HL-60 (cell line): ENCODE measurements around the gene CLSTN2.

Source experiments
- DNase-seq, 2 experiments: peaks; one replicate each; pipeline ENCODE4 v3.0.0-alpha.2; 2010 to 2020; ENCODE audit warnings: low read depth in 1 of 2, low spot score in 1 of 2
- H3K27ac ChIP-seq: fragments of 250-450 bp; sonication (Bioruptor Pico); replicated peaks from 2 replicates; pipeline ENCODE4 v1.5.1; 2020; ENCODE audit warnings: mild to moderate bottlenecking, moderate library complexity
- H3K27me3 ChIP-seq: fragments of 250-450 bp; sonication (Bioruptor Pico); 2 replicates; pipeline ENCODE4 v1.5.1; 2021; ENCODE audit warnings: mild to moderate bottlenecking, moderate library complexity; ENCODE audit not compliant: insufficient read depth, poor library complexity, severe bottlenecking
- H3K4me3 ChIP-seq: replicated peaks from 2 replicates; pipeline ENCODE4 v1.5.1; 2011; ENCODE audit warnings: mild to moderate bottlenecking, control low read depth, low read length; ENCODE audit not compliant: insufficient read depth
- GABPA ChIP-seq: IDR thresholded peaks from 2 replicates; pipeline ENCODE4 v1.6.1; 2012; ENCODE audit warnings: low read depth
- POLR2AphosphoS5 ChIP-seq: IDR thresholded peaks from 2 replicates; pipeline ENCODE4 v1.6.1; 2012; ENCODE audit warnings: low read depth
- SPI1 ChIP-seq: IDR thresholded peaks from 2 replicates; pipeline ENCODE4 v1.6.1; 2012; ENCODE audit warnings: low read depth, mild to moderate bottlenecking, borderline replicate concordance
- TF ChIP-seq, protein P1 (sequence below): IDR thresholded peaks from one replicate; pipeline ENCODE4 v1.5.1; 2011; ENCODE audit warnings: low read length, control low read depth, inconsistent platforms; ENCODE audit not compliant: insufficient read depth
- TF ChIP-seq, protein P2 (sequence below): IDR thresholded peaks from 2 replicates; pipeline ENCODE4 v1.6.1; 2012; ENCODE audit warnings: low read depth; ENCODE audit not compliant: insufficient replicate concordance

The CLSTN2 gene

GRCh38 chr3:140456974-140457373 lies 522.0 kb downstream of the CLSTN2 start:
- DNase-seq = no peak
- TF ChIP-seq, protein P1, sequence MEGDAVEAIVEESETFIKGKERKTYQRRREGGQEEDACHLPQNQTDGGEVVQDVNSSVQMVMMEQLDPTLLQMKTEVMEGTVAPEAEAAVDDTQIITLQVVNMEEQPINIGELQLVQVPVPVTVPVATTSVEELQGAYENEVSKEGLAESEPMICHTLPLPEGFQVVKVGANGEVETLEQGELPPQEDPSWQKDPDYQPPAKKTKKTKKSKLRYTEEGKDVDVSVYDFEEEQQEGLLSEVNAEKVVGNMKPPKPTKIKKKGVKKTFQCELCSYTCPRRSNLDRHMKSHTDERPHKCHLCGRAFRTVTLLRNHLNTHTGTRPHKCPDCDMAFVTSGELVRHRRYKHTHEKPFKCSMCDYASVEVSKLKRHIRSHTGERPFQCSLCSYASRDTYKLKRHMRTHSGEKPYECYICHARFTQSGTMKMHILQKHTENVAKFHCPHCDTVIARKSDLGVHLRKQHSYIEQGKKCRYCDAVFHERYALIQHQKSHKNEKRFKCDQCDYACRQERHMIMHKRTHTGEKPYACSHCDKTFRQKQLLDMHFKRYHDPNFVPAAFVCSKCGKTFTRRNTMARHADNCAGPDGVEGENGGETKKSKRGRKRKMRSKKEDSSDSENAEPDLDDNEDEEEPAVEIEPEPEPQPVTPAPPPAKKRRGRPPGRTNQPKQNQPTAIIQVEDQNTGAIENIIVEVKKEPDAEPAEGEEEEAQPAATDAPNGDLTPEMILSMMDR = no peak
- TF ChIP-seq POLR2AphosphoS5 = no peak
- TF ChIP-seq, protein P2, sequence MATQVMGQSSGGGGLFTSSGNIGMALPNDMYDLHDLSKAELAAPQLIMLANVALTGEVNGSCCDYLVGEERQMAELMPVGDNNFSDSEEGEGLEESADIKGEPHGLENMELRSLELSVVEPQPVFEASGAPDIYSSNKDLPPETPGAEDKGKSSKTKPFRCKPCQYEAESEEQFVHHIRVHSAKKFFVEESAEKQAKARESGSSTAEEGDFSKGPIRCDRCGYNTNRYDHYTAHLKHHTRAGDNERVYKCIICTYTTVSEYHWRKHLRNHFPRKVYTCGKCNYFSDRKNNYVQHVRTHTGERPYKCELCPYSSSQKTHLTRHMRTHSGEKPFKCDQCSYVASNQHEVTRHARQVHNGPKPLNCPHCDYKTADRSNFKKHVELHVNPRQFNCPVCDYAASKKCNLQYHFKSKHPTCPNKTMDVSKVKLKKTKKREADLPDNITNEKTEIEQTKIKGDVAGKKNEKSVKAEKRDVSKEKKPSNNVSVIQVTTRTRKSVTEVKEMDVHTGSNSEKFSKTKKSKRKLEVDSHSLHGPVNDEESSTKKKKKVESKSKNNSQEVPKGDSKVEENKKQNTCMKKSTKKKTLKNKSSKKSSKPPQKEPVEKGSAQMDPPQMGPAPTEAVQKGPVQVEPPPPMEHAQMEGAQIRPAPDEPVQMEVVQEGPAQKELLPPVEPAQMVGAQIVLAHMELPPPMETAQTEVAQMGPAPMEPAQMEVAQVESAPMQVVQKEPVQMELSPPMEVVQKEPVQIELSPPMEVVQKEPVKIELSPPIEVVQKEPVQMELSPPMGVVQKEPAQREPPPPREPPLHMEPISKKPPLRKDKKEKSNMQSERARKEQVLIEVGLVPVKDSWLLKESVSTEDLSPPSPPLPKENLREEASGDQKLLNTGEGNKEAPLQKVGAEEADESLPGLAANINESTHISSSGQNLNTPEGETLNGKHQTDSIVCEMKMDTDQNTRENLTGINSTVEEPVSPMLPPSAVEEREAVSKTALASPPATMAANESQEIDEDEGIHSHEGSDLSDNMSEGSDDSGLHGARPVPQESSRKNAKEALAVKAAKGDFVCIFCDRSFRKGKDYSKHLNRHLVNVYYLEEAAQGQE = no peak
- H3K4me3 ChIP-seq = no peak overlapping the region
- no peaks in the 10 kb centered on the region for H3K27me3 ChIP-seq
- H3K27ac ChIP-seq = no peak overlapping the region

GRCh38 chr3:140459462-140459861 lies 524.5 kb downstream of the CLSTN2 start:
- no peaks in the 10 kb centered on the region for H3K27me3 ChIP-seq
- no peak overlapping the region for H3K4me3 ChIP-seq
- DNase-seq = no peak
- no peak for TF ChIP-seq SPI1
- TF ChIP-seq, protein P1 = no peak
- H3K27ac ChIP-seq = no peak overlapping the region

DNA sequence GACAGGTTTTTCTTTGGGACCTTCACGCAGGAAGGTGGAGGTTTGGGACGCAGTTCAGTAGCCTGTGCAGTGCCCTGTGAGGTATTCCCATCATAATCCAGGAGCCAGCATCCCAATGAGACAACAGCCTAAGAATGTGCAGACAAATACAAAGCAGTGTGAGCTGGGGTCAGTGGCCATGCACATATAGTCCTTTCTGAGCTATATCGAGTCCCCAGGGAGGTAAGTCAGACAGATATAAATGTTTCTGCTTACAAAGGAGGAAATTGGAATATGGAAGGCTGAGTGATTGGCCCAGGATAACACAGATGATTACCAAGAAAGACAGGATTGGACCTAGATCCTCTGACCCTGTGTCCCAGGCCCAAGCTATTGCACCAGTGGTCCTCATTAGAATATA lies 526.3 kb downstream of the CLSTN2 start:
- TF ChIP-seq GABPA (no peak), POLR2AphosphoS5 (no peak), SPI1 (no peak)
- TF ChIP-seq, protein P2 = no peak
- no peaks in the 10 kb centered on the region for H3K27me3 ChIP-seq
- no peak for DNase-seq
- no peak overlapping the region for H3K27ac ChIP-seq
- no peak overlapping the region for H3K4me3 ChIP-seq

GRCh38 chr3:140463355-140463754 lies 528.4 kb downstream of the CLSTN2 start:
- Histone ChIP-seq H3K4me3 (no peak overlapping the region), H3K27me3 (no peaks in the 10 kb centered on the region), H3K27ac (no peak overlapping the region)
- no peak for DNase-seq
- TF ChIP-seq SPI1 = no peak
- TF ChIP-seq, protein P1 = no peak
- no peak for TF ChIP-seq POLR2AphosphoS5
- no peak for TF ChIP-seq GABPA
- TF ChIP-seq, protein P2 = no peak
